Adrenal gland (tissue), 19 donors: Measurements from ENCODE around the gene ERBIN. TPM values are rescaled to one million over a fixed set of nuclear protein-coding genes. Genes with fewer than 3 reads are reported as not detected.
"Not testable (repeated sequence)": the region's sequence is repeated elsewhere in the genome, so short reads cannot be mapped to it uniquely, and the experiment has no call there.

Experiments
- DNase-seq, 7 donors: peaks; one replicate each; pipeline ENCODE4 v3.0.0-alpha.2; 2019 to 2020
- H3K27ac ChIP-seq, 5 donors: fragments of 200-600 bp; sonication (generic) in 4 of 5; 1 replicate in 3 of 5; 2 replicates in 2 of 5; pipeline versions ENCODE4 v1.5.1 to v1.8.0; 2016 to 2020; ENCODE audit warnings: mild to moderate bottlenecking in 1 of 5
- H3K27me3 ChIP-seq: fragments of 200-600 bp; 2 replicates; pipeline ENCODE4 v1.8.0; 2021
- H3K36me3 ChIP-seq, 2 donors: fragments of 200-600 bp; replicated peaks in 1 of 2; 1 replicate in 1 of 2; 2 replicates in 1 of 2; pipeline versions ENCODE4 v1.5.1 to v1.8.0; 2018 to 2022
- H3K4me1 ChIP-seq, 2 donors: fragments of 200-600 bp; replicated peaks in 1 of 2; 1 replicate in 1 of 2; 2 replicates in 1 of 2; pipeline versions ENCODE4 v1.5.1 to v1.8.0; 2018 to 2021
- H3K4me3 ChIP-seq, 4 donors: fragments of 200-600 bp; sonication (generic) in 3 of 4; one replicate each; pipeline ENCODE4 v1.5.1; 2016 to 2018
- H3K9me3 ChIP-seq, 3 donors: fragments of 200-600 bp; sonication (generic) in 1 of 3; replicated peaks in 1 of 3; 1 replicate in 2 of 3; 2 replicates in 1 of 3; pipeline versions ENCODE4 v1.5.1 to v1.8.0; 2016 to 2021
- CTCF ChIP-seq, 6 experiments: fragments of 450-650 bp in 4 of 6; fragments of 200-600 bp in 2 of 6; sonication (generic) in 1 of 6; IDR thresholded peaks; 1 replicate in 5 of 6; 2 replicates in 1 of 6; pipeline versions ENCODE4 v1.5.1 to v1.8.0; 2016 to 2021; ENCODE audit warnings: antibody characterized with exemption in 6 of 6, mild to moderate bottlenecking in 2 of 6, moderate library complexity in 1 of 6
- POLR2A ChIP-seq, 2 donors: fragments of 450-650 bp; IDR thresholded peaks; one replicate each; pipeline ENCODE4 v1.6.1; 2017; ENCODE audit warnings: antibody characterized with exemption in 2 of 2, mild to moderate bottlenecking in 2 of 2, moderate library complexity in 1 of 2
- WGBS, 4 donors: extraction: QIAGEN DNeasy Blood & Tissue Kit in 2 of 4; methylation state at CpG; one replicate each; pipeline versions ENCODE4 v1.1.5 to v1.1.7; 2013 to 2017; 5-methylcytosine and 5-hydroxymethylcytosine counted together
- intact Hi-C, 2 donors: fragments of 100-400 bp; cut with DNase I; formaldehyde crosslinking; loops; one replicate each; pipeline versions ENCODE4 v1.14.1 to v1.15.0; 2022 to 2023
- long read RNA-seq, 10 donors: library from polyadenylated mRNA in 3 of 10; unstranded in 2 of 10; stranded (forward) in 1 of 10; transcript quantifications; one replicate each; pipeline ENCODE4 v2.0.0 and lab custom pipeline, GENCODE V29; 2021 to 2026
- polyA plus RNA-seq, 3 donors: library from polyadenylated mRNA; stranded (reverse); fragments of 200-250 nt in 2 of 3; fragments of 350-450 nt in 1 of 3; fragmentation: Illumina TruSeq in 1 of 3; extraction: RNeasy Lipid Tissue Mini Kit (QIAGEN cat#74804) in 1 of 3; gene quantifications; one replicate each; pipeline ENCODE4 v1.2.3, GENCODE V29; 2013 to 2014
- total RNA-seq, 9 donors: library from RNA; depleted of rRNA in 4 of 9; stranded (reverse); fragments of >200 nt in 4 of 9; fragments of 120-200 nt in 1 of 9; fragmentation: NEBNext Ultra II Directional in 1 of 9; extraction: Animal tissue kit (Norgen Biotek cat#: 25700) in 1 of 9; gene quantifications; one replicate each; pipeline versions ENCODE4 v1.1.0 to v1.2.4, GENCODE V29; 2013 to 2023
- donor health status: healthy with polysubstance abuse.
- donor health status: Bipolar disorder and iron deficiency.
- donor health status: DM: yes; HTN: yes; CAD: no.
- donor health status: DM: no; HTN: no; CAD: no.
- donor health status: DM: no; HTN: no; CAD: no.
- donor health status: DM: yes; HTN: yes; CAD: no.

ERBIN gene
- 10 to 100 TPM; 29.3 to 74.0 (median 50.5) TPM for total RNA-seq
- polyA plus RNA-seq, result 10 to 100 TPM; 10.7 to 48.7 (median 15.0) TPM
- long read RNA-seq, donor 1, result 0 reads
- long read RNA-seq, donor 2, partial matches to known transcripts, result 0 of 1 reads
- long read RNA-seq, donor 2, other reads (novel, unspliced or antisense), result 0 of 1 reads
- long read RNA-seq, donor 3, partial matches to known transcripts, result 0 of 1 reads
- long read RNA-seq, donor 3, other reads (novel, unspliced or antisense), result 0 of 1 reads
- long read RNA-seq, donor 4, partial matches to known transcripts, result 4 of 5 reads
- long read RNA-seq, donor 4, other reads (novel, unspliced or antisense), result 1 of 5 reads
- long read RNA-seq, donor 5, full-length matches to known transcripts, result 18 of 31 reads
- long read RNA-seq, donor 5, partial matches to known transcripts, result 7 of 31 reads
- long read RNA-seq, donor 5, other reads (novel, unspliced or antisense), result 6 of 31 reads
- long read RNA-seq, donor 6, partial matches to known transcripts, result 6 of 8 reads
- long read RNA-seq, donor 6, other reads (novel, unspliced or antisense), result 2 of 8 reads
- long read RNA-seq, donor 7, partial matches to known transcripts, result 0 of 1 reads
- long read RNA-seq, donor 7, other reads (novel, unspliced or antisense), result 0 of 1 reads
- long read RNA-seq, donor 8, full-length matches to known transcripts, result 3 of 87 reads
- long read RNA-seq, donor 8, partial matches to known transcripts, result 84 of 87 reads
- long read RNA-seq, donor 8, other reads (novel, unspliced or antisense), result 0 of 87 reads
- long read RNA-seq, donor 9, result 0 reads
- long read RNA-seq, donor 10, partial matches to known transcripts, result 17 of 17 reads
- long read RNA-seq, donor 10, other reads (novel, unspliced or antisense), result 0 of 17 reads

- intact Hi-C loops, result loop anchor here in 1 of 2 donors (10.0 kb wide), 2 partner anchors 88 to 218 kb away; partner anchors contain the start of gene SREK1
- H3K36me3 ChIP-seq, result no peaks in the 10 kb centered on the region
- H3K4me1 ChIP-seq, result peaks cover 6 to 16% of the 10 kb centered on the region in 2 donors
- H3K27me3 ChIP-seq, result no peaks in the 10 kb centered on the region
- DNase-seq, result peak; percentile 81 to 89 (median 83)
- WGBS, 4 donors, result 0% methylated on average over 14 to 45 of the region's 45 CpGs
- no peaks in the 10 kb centered on the region for H3K9me3 ChIP-seq
- TF ChIP-seq CTCF (IDR thresholded peaks at IDR 0.05) (no peak), POLR2A (IDR thresholded peaks at IDR 0.05) (peak in 1 of 2 donors; percentile 47)
- H3K4me3 ChIP-seq, result peak within 1 kb of the TSS; percentile 91 to 97 (median 96)
- H3K27ac ChIP-seq, result peak within 1 kb of the TSS; percentile 99 to 100 (median 100)
Observed at GRCh38 chr5:65926276-65926783, at the start of gene ERBIN. ERBIN (plus strand) TSS chr5:65926575; CDS start chr5:65992719, 66,144 bp downstream.

- Histone ChIP-seq H3K27me3 (no peaks in the 10 kb centered on the region), H3K27ac (no peak overlapping the region), H3K36me3 (no peaks in the 10 kb centered on the region), H3K9me3 (no peaks in the 10 kb centered on the region), H3K4me1 (no peaks in the 10 kb centered on the region), H3K4me3 (no peak overlapping the region)
- intact Hi-C loops, result no loop called here
- 72 to 84% (median 81%) methylated on average over 4 of the region's 4 CpGs for WGBS, 4 donors
- TF ChIP-seq CTCF (IDR thresholded peaks at IDR 0.05), result no peak
- no peak for TF ChIP-seq POLR2A (IDR thresholded peaks at IDR 0.05)
- DNase-seq, result no peak
Observed at GRCh38 chr5:65876970-65877369, 49.4 kb upstream of the ERBIN start.

GRCh38 chr5:65879668-65880256 is 46.6 kb upstream of the ERBIN start:
- H3K4me1 ChIP-seq, H3K36me3 ChIP-seq, H3K9me3 ChIP-seq, H3K27ac ChIP-seq, H3K27me3 ChIP-seq, H3K4me3 ChIP-seq, intact Hi-C loops: not testable (repeated sequence)
- DNase-seq, result peak in 4 of 7 donors; percentile 17 to 50 (median 37)
- 72 to 86% (median 82%) methylated on average over 8 of the region's 8 CpGs for WGBS, 4 donors

GRCh38 chr5:65880496-65881072 is 45.8 kb upstream of the ERBIN start:
- H3K36me3 ChIP-seq, result no peaks in the 10 kb centered on the region
- no peaks in the 10 kb centered on the region for H3K27me3 ChIP-seq
- WGBS, 4 donors, result 52 to 59% (median 54%) methylated on average over 3 of the region's 3 CpGs
- H3K27ac ChIP-seq, result no peak overlapping the region
- TF ChIP-seq CTCF (IDR thresholded peaks at IDR 0.05), result no peak
- TF ChIP-seq POLR2A (IDR thresholded peaks at IDR 0.05), result no peak
- intact Hi-C loops, result no loop called here
- H3K4me3 ChIP-seq, result no peak overlapping the region
- no peaks in the 10 kb centered on the region for H3K4me1 ChIP-seq
- no peak for DNase-seq
- H3K9me3 ChIP-seq, result no peaks in the 10 kb centered on the region
